Superior temporal gyrus (tissue), 1 donor: Measurements from ENCODE around the gene ZNF664.
A peak's percentile ranks its signal among the peaks of the same experiment; 100 is the strongest.

Experiments
- DNase-seq: peaks from one replicate; pipeline ENCODE4 v3.0.0-alpha.2; 2016; ENCODE audit errors: extremely low spot score

The ZNF664 gene

DNA sequence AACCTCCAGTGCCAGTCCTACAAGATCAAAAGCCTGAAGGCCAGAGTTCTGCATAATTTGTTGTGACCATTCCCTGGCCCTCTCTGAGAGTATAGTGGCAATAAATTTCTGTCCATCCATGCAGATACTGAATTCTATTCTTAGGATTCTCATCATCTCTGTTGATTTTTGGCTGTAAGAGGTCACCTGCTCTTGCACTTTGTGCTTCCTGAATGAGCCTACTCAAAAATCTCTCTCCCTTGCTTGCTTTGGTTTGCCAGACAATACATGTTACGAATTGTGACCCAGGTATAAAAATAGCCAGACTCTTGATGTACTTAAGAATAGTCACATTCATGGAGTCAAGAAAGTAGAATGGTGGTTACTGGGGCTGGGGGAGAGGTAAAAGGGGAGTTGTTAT lies 16.7 kb downstream of the ZNF664 start:
- no peak for DNase-seq

- DNase-seq: no peak
Measured at GRCh38 chr12:123990511-123990910, 17.5 kb downstream of the ZNF664 start.

- DNase-seq: no peak
Measured at GRCh38 chr12:123991372-123991951, 18.4 kb downstream of the ZNF664 start.

DNA sequence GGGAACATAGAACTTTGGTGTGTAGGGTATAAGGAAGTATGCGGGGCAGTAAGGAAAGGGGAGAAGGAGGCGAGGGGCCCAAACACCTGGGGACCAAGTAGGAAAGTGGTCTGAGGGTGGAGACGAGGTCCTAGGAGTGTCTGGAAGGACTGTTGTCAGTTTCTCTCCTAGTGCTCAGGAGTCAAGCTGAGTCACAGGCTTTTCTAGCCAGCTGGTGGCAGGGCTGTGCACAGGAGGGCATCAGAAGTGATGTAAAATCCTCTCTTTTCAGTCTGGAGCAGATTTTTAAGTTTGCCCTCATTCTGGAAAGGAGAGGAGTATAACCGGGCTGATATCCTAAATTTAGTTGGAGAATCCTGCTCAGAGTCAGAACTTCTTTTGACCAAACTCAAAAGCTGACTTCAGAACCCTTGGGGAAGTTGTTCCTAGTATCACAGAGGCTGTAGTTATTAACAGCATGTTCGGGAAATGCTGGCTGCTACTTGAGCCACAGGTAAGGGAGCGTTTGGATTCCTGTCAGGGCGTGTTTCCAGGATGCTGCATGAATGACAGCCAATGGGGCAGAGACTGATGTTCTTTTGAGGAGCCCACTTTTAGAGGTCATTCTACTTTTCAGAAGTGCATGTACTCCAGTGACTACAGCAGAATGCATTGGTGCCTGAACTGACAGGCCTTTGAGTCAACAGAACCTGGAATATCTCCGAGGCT lies 19.3 kb downstream of the ZNF664 start:
- DNase-seq: no peak

GRCh38 chr12:123995023-123995748 lies 22.2 kb downstream of the ZNF664 start:
- no peak for DNase-seq

GRCh38 chr12:123996581-123996980 lies 23.6 kb downstream of the ZNF664 start:
- peak; percentile 87 for DNase-seq

DNA sequence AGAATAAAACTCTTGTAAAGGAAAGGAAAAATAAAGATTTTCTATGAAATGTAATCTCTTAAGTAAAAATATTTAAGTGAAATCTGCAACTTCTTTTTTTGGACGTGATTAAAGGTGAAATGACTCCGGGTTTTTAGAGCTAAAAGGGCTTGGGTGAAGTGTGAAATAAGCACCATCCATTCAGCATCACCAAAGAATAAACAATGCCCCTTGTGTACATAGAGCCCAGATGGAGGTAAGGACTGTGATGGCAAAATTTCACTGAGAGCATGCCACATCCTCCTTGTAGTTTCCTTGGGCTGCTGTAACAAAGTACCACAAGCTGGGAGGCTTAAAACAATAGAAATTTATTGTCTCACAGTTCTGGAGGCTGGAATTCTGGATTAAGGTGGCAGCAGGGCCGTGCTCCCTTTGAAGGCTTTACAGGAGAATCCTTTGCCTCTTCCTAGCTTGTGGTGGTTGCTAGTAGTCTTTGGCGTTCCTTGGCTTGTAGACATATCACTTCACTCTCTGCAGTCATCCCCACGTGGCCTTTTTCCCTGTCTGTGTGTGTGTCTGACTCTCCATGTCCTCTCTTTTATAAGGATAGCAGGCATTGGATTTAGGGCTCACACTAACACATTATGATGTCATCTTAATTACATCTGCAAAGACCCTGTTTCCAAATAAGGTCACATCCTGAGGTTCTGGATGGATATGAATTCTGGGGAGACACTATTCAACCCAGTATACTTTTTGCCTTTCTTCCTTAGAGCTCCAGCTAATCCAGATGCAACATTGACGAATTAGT lies 24.2 kb downstream of the ZNF664 start:
- DNase-seq: peak; percentile 72

- DNase-seq: no peak
Measured at GRCh38 chr12:123997908-123998307, 24.9 kb downstream of the ZNF664 start.

DNA sequence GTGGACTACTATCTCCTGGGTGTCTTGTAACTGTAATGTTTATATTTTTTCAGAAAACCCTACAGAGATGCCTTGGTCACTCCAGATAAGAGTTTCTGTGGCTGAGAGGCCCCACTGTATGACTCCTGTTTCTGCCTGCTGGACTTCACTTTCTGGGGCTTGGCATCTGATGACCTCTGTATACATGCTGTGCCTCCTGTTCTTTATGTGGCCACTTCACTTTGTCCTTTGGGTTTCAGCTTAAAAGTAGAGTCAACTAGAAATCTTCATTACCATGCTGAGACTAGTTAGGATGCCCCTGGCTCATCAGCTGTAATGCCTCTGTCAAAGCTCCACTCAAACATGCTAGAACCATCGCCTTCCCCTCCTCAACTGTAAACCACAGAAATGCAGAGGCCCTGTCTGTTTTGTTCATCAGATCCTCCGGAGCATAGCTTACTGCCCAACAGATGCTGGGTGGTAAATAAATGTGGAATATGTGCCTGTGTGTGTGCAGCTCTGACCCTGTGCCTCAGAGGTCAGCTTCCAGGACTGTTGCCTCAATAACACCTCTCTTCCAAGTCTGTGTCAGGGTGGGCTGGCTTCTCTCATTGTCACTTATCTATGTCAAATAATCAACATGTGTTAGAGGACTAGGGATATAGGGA lies 25.5 kb downstream of the ZNF664 start:
- no peak for DNase-seq

- DNase-seq: no peak
Measured at GRCh38 chr12:123998991-123999359, 26.0 kb downstream of the ZNF664 start.

- DNase-seq: no peak
Measured at GRCh38 chr12:124000111-124000510, 27.1 kb downstream of the ZNF664 start.

GRCh38 chr12:124001343-124001742 lies 28.3 kb downstream of the ZNF664 start:
- DNase-seq: no peak

DNA sequence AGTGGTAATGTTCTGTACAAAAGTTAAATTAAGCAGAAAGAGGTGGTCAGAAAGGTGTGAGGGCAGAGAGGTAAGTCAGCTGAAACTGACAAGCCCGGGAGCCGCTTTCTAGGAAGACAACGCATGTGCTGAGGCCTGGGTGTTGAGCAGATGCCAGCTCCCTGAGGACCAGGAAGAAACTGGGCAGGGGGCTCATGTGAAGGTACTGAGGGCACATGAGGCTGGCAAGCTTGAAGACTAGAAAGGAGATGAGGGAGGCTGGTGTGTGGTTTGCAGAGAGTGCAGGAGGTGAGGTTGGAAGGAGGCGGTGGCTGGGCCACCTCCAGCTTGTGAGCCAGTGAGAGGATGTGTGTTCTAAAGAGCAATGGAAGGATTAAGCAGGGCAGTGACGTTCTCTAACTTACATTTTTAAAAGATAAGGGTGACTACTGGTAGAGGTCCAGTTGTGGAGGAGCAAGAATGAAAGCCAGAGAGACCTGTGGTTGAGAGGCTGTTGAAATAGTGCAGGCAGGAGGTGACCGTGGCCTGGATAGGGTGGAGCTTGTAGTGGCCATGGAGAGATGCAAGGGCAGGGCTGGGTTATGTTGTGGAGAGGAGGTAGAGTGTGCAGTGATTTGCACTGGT lies 29.1 kb downstream of the ZNF664 start:
- DNase-seq: no peak

- no peak for DNase-seq
Measured at GRCh38 chr12:124002654-124003053, 29.6 kb downstream of the ZNF664 start.

- DNase-seq: no peak
Measured at GRCh38 chr12:124004233-124004875, 31.3 kb downstream of the ZNF664 start.

DNA sequence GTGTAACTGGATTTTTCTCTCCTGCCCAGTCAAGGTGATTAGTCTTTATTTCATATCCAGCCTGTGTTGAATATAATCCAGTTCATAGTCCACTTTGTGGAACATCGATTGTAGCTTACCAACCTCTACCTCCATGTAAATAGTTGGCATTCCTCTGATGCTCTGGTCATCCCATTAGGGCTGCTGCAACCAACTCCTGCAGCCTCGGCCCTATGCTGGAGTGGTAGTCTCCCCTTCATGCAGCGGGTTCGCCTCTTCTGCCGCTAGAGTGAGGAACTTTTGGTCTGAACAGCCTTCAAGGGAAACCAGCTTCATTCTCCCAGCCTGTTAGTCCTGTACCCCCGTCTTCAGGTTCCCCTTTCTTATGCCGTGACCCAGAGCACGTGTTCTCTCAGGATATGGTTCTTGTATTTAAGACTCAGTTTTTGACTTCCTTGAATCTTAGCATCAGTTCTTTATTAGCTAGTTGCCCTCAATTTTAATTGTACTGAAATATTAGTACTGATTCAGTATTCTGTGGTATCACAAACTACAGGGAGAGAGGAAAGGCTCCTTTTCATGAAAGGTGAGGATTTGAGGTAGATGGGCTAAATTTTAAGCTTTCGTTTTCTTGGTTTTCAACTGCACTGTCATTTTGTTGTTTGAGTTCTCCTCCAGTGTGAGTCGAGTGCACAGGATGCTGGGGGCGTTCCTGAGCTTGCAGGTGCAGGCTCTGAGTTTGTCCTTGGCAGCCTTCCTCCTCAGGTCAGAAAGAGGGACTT lies 33.2 kb downstream of the ZNF664 start:
- DNase-seq: no peak

GRCh38 chr12:124006846-124007713 lies 34.1 kb downstream of the ZNF664 start:
- no peak for DNase-seq

- DNase-seq: no peak
Measured at GRCh38 chr12:124007826-124008570, 35.0 kb downstream of the ZNF664 start.
